ENCODE results near the gene RORC. TPM values are rescaled to one million over a fixed set of nuclear protein-coding genes. Genes with fewer than 3 reads are reported as not detected.

The RORC gene
- total RNA-seq, 1 donor: not detected

- Histone ChIP-seq H3K79me2 (ENCODE audit: insufficient read depth, low read length) (no peaks in the 10 kb centered on the region), H3K4me1 (ENCODE audit: insufficient read depth, low read length) (no peaks in the 10 kb centered on the region), H2AFZ (ENCODE audit: low read length) (no peak overlapping the region), H3K27ac (ENCODE audit: low read depth, low read length) (no peak overlapping the region), H3K4me2 (ENCODE audit: insufficient read depth, low read length) (no peak overlapping the region), H3K4me3 (ENCODE audit: insufficient read depth, low read length) (no peak overlapping the region), H3K27me3 (ENCODE audit: insufficient read depth, low read length) (peaks cover 5% of the 10 kb centered on the region), H3K9me3 (ENCODE audit: low read depth, low read length) (no peaks in the 10 kb centered on the region), H3K36me3 (ENCODE audit: insufficient read depth, low read length) (no peaks in the 10 kb centered on the region), H4K20me1 (ENCODE audit: insufficient read depth, low read length) (no peaks in the 10 kb centered on the region)
- DNase-seq (ENCODE audit: insufficient read length, low spot score, missing footprints): peak; percentile 27
- TF ChIP-seq, protein P1, sequence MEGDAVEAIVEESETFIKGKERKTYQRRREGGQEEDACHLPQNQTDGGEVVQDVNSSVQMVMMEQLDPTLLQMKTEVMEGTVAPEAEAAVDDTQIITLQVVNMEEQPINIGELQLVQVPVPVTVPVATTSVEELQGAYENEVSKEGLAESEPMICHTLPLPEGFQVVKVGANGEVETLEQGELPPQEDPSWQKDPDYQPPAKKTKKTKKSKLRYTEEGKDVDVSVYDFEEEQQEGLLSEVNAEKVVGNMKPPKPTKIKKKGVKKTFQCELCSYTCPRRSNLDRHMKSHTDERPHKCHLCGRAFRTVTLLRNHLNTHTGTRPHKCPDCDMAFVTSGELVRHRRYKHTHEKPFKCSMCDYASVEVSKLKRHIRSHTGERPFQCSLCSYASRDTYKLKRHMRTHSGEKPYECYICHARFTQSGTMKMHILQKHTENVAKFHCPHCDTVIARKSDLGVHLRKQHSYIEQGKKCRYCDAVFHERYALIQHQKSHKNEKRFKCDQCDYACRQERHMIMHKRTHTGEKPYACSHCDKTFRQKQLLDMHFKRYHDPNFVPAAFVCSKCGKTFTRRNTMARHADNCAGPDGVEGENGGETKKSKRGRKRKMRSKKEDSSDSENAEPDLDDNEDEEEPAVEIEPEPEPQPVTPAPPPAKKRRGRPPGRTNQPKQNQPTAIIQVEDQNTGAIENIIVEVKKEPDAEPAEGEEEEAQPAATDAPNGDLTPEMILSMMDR (IDR thresholded peaks at IDR 0.05; ENCODE audit: extremely low read depth, low read depth, low read length): no peak
Observed at GRCh38 chr1:151862604-151863003, 31.0 kb upstream of the RORC start.

GRCh38 chr1:151860504-151861187 lies 29.0 kb upstream of the RORC start:
- H3K79me2 ChIP-seq (ENCODE audit: insufficient read depth, low read length): no peaks in the 10 kb centered on the region
- no peaks in the 10 kb centered on the region for H3K4me1 ChIP-seq (ENCODE audit: insufficient read depth, low read length)
- H3K27ac ChIP-seq (ENCODE audit: low read depth, low read length): no peak overlapping the region
- H4K20me1 ChIP-seq (ENCODE audit: insufficient read depth, low read length): no peaks in the 10 kb centered on the region
- no peak overlapping the region for H3K4me2 ChIP-seq (ENCODE audit: insufficient read depth, low read length)
- peaks cover 5% of the 10 kb centered on the region for H3K27me3 ChIP-seq (ENCODE audit: insufficient read depth, low read length)
- H3K9me3 ChIP-seq (ENCODE audit: low read depth, low read length): no peaks in the 10 kb centered on the region
- no peak overlapping the region for H3K4me3 ChIP-seq (ENCODE audit: insufficient read depth, low read length)
- H2AFZ ChIP-seq (ENCODE audit: low read length): no peak overlapping the region
- TF ChIP-seq, protein P1 (IDR thresholded peaks at IDR 0.05; ENCODE audit: extremely low read depth, low read depth, low read length): no peak
- DNase-seq (ENCODE audit: insufficient read length, low spot score, missing footprints): no peak
- no peaks in the 10 kb centered on the region for H3K36me3 ChIP-seq (ENCODE audit: insufficient read depth, low read length)

DNA sequence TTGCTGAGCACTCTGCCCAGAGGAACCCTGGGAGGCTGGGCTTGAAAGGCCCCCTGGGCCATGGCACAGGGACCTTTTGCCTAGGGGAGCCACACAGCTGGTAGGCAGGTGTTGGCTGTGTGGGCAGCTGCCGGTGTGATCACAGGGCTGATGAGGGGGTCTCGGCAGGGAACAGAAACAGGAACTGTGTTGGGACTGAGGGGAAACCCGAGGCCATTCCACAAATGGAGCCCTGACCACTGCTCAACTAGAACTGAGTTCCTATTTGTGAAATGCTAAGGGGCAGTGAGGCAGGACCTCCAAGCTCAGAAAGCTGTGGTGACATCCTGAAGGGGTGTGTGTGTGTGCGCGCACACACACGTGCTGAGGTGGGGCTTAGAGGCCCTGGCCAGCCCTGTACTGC lies 28.3 kb upstream of the RORC start:
- Histone ChIP-seq H3K4me3 (ENCODE audit: insufficient read depth, low read length) (no peak overlapping the region), H4K20me1 (ENCODE audit: insufficient read depth, low read length) (no peaks in the 10 kb centered on the region), H2AFZ (ENCODE audit: low read length) (no peak overlapping the region), H3K79me2 (ENCODE audit: insufficient read depth, low read length) (no peaks in the 10 kb centered on the region), H3K36me3 (ENCODE audit: insufficient read depth, low read length) (no peaks in the 10 kb centered on the region), H3K27me3 (ENCODE audit: insufficient read depth, low read length) (no peaks in the 10 kb centered on the region), H3K27ac (ENCODE audit: low read depth, low read length) (no peak overlapping the region), H3K4me2 (ENCODE audit: insufficient read depth, low read length) (no peak overlapping the region), H3K4me1 (ENCODE audit: insufficient read depth, low read length) (no peaks in the 10 kb centered on the region), H3K9me3 (ENCODE audit: low read depth, low read length) (no peaks in the 10 kb centered on the region)
- TF ChIP-seq, protein P1 (IDR thresholded peaks at IDR 0.05; ENCODE audit: extremely low read depth, low read depth, low read length): no peak
- peak; percentile 41 for DNase-seq (ENCODE audit: insufficient read length, low spot score, missing footprints)

DNA sequence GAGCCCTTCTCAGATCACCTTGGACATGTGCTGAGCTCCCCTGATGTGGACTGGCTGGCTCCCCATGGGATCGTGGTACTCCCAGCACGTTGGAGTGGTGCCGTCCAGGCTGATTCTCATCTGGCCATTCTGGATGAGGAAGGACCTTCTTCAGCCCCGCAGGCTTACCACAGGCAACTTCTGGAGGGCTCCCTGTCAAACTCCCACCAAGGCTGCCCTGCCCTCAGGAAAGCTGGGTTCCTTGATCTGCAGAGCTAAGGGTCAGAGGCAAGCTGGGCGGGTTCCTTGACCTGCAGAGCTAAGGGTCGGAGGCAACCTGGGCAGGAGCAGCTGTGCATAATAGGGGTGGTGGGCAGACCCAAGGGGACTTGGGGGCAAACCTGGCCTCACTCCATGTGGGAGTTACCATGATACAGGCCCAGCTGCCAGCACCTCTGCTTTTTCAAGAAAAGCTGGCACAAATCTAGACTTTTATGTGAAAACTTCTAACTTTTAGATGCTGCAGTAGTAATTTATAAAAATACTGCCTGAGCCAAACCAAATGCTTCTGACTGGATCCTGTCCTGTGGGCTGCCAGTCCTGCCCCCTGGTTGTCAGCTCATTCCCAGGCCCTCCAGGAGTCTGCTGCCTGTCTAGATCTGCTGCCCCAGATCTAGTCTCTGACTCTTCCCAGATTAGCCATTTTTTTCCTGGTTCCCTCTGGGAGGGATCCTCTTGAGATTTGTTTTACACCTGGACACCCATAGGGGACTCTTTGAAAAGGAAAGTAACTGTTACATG lies 27.5 kb upstream of the RORC start:
- DNase-seq (ENCODE audit: insufficient read length, low spot score, missing footprints): peak; percentile 88
- Histone ChIP-seq H3K4me1 (ENCODE audit: insufficient read depth, low read length) (no peaks in the 10 kb centered on the region), H3K79me2 (ENCODE audit: insufficient read depth, low read length) (no peaks in the 10 kb centered on the region), H3K27ac (ENCODE audit: low read depth, low read length) (no peak overlapping the region), H3K4me3 (ENCODE audit: insufficient read depth, low read length) (no peak overlapping the region), H4K20me1 (ENCODE audit: insufficient read depth, low read length) (no peaks in the 10 kb centered on the region), H2AFZ (ENCODE audit: low read length) (peak overlapping the region; percentile 21), H3K4me2 (ENCODE audit: insufficient read depth, low read length) (no peak overlapping the region), H3K9me3 (ENCODE audit: low read depth, low read length) (no peaks in the 10 kb centered on the region), H3K27me3 (ENCODE audit: insufficient read depth, low read length) (no peaks in the 10 kb centered on the region), H3K36me3 (ENCODE audit: insufficient read depth, low read length) (no peaks in the 10 kb centered on the region)
- TF ChIP-seq, protein P1 (IDR thresholded peaks at IDR 0.05; ENCODE audit: extremely low read depth, low read depth, low read length): no peak

All from osteoblast (primary cell).